NCI-H1694 (cell line): ENCODE results near the gene RFX2.

Experiments
- DNase-seq: peaks from one replicate; lab custom pipeline; 2025; lab: John Stamatoyannopoulos, UW

Gene RFX2

DNA sequence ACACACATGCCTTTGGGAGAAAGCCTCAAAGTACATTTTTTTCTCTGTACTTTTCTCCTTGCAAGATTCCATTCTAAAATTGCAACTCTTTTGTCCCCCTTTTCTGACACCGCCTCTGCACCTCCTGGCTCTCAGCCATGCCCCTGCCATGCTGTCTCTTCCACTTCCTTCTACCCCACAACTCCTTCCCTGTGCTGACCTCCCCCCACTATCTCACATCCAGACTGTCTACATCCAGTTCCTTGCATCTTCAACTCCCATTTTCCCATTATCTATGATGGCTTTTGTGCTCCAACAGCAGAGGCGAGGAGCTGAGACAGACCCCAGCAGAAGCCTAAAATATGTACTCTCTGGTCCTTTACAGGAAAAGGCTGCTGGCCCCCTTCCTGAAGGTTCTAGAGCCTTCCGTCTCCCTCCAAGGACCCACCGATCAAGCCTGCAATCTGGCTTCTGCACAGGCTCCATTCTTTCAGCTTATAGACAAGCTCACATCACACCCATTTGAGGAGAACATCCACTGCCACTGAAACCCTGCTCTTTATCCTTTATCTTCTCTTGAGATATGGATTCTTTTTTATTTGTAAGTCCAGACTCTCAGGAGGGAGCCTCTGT is 50.2 kb downstream of the RFX2 start:
- no peak for DNase-seq

DNA sequence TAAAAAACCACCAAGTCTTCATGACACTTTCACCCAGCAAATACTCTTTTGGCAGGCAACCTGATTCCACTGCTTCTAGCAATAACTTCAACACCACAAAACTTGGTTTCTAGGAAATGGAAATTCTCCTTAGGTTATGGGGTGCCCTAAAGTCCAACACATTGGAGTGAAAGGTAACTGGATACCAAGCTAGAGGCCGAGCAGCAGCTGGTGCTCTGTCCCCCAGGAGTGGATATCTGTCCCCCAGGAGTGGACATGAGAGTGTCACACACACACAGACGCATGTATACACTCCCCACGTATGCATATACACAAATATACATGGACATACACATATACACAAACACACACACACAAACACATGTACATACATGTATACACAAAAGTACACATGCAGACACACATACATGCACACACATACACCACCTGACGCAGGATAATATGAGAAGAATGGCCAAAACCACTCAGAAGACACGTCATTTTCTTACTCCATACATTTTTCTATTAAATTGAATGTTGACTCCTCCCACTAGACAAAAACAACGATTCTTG is 50.8 kb downstream of the RFX2 start:
- DNase-seq: no peak

- DNase-seq: no peak
Measured at GRCh38 chr19:6058518-6059201, 51.6 kb downstream of the RFX2 start.

DNA sequence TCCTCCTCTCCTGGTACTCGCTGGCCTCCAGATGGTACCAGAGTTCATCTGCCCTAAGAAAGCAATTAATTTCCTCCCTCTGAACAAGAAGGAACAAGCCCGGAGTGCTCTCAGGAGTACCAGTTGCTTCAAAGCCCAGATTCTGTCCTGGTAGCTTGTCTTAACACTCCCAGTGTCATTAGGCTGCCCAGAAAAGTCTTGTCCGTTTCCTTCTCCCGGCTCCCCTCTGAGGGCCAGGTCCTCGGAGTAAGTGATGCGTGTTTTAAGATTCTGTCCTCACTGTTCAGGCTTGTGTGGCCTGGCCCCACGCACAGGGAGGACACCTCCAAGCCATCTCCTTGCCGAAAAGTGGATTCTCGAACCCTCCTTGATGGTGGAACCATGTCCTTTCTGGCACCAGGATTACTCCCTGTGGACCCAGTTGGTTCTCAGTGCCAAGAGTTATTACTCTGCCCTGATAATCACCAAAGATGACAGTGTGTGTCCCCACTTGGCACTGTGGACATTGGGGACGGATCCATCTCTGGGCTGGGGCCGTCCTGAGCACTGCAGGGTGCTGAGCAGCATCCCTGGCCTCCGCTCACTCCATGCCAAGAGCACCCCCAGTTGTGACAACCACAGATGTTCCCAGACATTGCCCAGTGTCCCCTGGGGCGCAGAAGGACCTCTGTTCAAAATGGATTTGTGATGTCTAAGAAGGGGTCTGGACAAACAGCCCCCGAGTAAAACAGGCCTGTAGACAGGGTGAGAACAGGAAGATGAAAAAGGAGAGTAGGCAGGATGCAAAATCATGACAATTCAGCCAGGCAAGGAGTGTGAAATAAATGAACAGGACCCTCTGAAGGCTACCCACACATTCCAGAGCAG is 52.4 kb downstream of the RFX2 start:
- no peak for DNase-seq

- peak; percentile 84 for DNase-seq
Measured at GRCh38 chr19:6056801-6057650, 53.3 kb downstream of the RFX2 start.

- DNase-seq: no peak
Measured at GRCh38 chr19:6056282-6056741, 54.0 kb downstream of the RFX2 start.

GRCh38 chr19:6055013-6055795 is 55.1 kb downstream of the RFX2 start:
- DNase-seq: no peak

GRCh38 chr19:6048793-6049405 is 61.4 kb downstream of the RFX2 start:
- DNase-seq: peak; percentile 74

DNA sequence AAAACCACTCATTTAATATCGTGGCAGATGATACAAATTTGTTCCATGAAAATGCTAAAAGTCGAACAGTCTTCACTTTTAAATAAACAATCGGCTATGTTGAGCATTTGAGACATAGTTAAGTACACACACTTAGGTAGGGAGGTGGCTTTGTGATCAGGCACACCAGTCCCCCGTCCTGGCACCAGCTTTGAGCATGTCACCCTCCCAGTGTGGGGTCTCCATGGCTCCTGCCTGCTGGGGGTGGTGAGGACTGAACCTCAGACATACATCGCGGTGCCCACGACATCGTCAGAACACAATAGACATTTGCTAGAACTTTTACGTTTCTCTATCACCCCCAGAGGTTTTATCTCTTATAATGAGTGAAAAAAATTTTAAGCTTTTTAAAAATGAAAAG is 62.0 kb downstream of the RFX2 start:
- no peak for DNase-seq

- DNase-seq: no peak
Measured at GRCh38 chr19:6047741-6048251, 62.5 kb downstream of the RFX2 start.

DNA sequence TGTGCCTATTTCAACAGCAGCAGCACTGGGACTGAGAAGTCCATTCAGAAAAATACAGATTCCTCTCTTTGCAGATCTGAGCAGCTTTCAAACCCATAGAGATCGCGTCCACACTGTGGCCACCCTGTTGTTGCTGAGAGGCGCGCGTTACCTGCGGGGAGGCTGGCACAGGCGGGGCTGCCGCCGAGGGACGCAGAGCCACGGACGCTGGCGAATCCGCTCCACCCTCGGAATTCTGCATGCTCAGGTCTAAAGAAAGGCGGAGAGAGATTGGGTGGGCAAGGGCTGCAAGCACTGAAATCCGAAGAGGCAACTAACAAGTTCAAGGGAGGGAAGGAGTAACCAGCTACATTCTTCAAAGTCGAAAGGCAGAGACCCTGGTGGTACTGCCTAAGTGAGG is 63.0 kb downstream of the RFX2 start:
- DNase-seq: no peak

DNA sequence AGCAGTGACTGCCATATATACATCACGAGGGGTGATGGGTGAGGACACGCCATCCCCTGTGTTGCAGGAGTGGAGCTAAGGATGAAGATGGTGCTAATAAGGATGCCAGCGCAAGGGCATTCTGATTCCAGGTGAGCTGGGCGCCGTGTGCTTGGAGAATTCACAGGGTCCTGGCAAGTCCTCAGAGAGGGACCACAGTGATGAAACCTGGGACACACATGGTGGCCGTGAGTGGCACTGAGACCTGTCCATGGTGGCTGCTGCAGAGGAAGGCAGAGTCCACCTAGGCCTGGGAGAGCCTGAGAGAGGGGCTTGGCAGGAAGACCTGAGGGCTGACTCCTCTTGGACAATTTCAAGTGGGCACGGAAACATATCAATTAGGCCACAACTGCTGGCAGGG is 65.2 kb downstream of the RFX2 start:
- DNase-seq: no peak

DNA sequence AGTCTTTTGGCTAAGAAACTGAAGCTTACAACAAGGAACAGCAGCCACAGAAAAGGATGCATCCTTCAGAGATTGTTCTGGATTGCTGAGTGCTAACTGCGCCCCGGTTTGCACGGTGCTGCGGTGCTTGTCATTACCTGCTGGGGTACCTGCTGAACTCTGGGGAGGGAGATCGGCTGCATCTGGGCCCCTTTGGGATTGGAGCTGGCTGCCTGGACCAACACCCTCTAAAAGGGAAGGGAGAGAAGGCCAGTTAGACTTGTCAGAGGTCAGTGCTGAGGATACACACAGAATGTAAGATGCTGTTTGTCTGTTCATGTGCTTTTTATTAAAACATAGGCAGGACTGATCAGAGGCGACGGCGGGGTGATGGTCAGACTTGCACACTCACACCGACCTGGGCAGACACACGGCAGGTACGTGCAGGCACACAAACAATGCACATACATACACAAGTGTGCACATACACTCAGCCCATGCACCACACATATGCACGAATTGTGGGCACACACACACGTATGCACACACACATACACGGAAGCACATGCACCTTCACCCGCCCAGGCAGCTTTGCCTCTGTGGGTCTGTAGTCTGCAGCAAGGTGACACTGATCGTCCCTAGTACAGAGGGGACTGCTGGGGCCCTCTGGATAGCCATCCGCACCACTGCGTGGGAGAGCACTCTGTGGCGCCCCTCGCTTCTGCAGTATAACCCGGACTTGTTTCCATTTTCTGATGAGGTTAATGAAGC is 66.1 kb downstream of the RFX2 start:
- no peak for DNase-seq

DNA sequence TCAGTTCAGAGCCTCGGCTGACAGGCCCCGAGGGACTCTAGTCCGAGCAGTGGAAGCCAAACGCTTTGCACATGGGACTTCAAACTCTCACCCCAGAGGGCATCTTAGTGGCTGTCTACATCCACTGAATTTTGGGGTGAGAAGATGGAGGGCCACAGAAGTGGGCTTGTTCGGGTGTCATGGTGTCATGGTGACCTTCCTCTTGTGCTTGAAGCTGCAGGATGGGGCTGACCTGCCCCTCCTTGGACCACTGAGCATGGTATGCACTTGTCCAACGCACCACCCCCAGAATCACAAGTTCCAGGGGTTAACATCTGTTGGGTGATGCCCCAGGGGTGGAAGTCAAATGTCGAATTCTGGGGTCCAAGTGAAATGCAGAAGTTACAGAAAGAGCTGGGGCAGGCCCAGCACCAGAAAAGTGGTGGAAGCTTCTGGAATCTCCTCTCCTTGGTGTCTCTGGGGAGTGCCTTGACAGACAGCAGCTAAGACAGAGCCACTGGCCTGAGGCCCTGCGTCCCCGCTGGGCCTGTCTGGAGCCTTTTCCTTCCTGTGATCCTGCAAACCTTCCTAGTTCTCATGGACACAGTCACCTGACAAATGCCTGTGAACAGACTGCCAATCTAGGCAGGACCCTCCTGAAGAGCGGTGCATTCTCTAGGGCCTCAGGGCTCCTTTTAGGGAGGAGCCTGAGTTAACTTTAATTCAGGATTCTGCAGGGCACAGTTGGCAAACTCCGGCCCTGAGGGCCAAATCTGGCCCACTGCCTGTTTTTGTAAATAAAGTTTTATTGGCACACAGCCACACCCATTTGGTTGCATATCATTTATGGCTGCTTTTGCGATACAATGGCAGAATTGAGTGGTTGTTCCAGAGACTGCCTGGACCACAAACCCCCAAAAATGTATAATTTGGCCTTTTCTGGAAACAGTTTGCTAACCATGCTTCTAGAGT is 67.2 kb downstream of the RFX2 start:
- no peak for DNase-seq

GRCh38 chr19:6041991-6042481 is 68.3 kb downstream of the RFX2 start:
- DNase-seq: no peak

GRCh38 chr19:6041071-6041470 is 69.2 kb downstream of the RFX2 start:
- no peak for DNase-seq

GRCh38 chr19:6039566-6040225 is 70.6 kb downstream of the RFX2 start:
- DNase-seq: no peak
